Liver (tissue), 3 donors: ENCODE data around the gene NBPF1.
"Not testable (repeated sequence)": the region's sequence is repeated elsewhere in the genome, so short reads cannot be mapped to it uniquely, and the experiment has no call there.

Experiments
- EGR1 ChIP-seq, 2 donors: IDR thresholded peaks; 2 replicates each; pipeline ENCODE4 v1.6.1; 2016 to 2018; ENCODE audit warnings: antibody characterized with exemption in 2 of 2, low read depth in 2 of 2
- JUND ChIP-seq, 2 donors: IDR thresholded peaks; 2 replicates each; pipeline ENCODE4 v1.6.1; 2016; ENCODE audit warnings: antibody characterized with exemption in 2 of 2
- RAD21 ChIP-seq, 2 donors: IDR thresholded peaks; 2 replicates each; pipeline ENCODE4 v1.6.1; 2016; ENCODE audit warnings: antibody characterized with exemption in 2 of 2, mild to moderate bottlenecking in 2 of 2
- RXRA ChIP-seq, 2 donors: IDR thresholded peaks; 2 replicates each; pipeline ENCODE4 v1.6.1; 2017 to 2018; ENCODE audit warnings: antibody characterized with exemption in 2 of 2, mild to moderate bottlenecking in 1 of 2
- TF ChIP-seq, protein P1 (sequence below): fragments of 150-350 bp; IDR thresholded peaks from 2 replicates; pipeline ENCODE4 v1.5.1; 2017; ENCODE audit warnings: improper control_type of control experiment, low read depth, low read length; ENCODE audit not compliant: missing input control
- TF ChIP-seq, protein P2 (sequence below): IDR thresholded peaks from 2 replicates; pipeline ENCODE4 v1.6.1; 2016; ENCODE audit warnings: antibody characterized with exemption
- TF ChIP-seq, protein P3 (sequence below): IDR thresholded peaks from 2 replicates; pipeline ENCODE4 v1.6.1; 2016; ENCODE audit warnings: antibody characterized with exemption
- donor health status: healthy.
- donor health status: healthy.

DNA sequence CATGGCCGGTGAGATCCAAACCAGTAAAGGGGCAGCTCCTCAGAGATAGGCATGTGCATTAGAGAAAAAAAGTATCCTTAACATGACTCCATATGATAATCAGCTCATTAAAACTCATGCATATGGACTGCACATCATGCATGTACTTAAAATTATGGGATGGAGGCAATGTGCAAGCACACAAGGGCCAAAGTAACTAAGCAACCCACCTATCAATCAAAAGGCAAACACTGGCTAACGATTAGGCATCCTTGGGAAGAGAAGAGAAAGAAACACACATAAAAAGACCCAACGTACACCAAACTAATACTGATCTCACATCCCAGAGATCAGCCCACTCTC is 94.5 kb downstream of the NBPF1 start:
- TF ChIP-seq, protein P1, sequence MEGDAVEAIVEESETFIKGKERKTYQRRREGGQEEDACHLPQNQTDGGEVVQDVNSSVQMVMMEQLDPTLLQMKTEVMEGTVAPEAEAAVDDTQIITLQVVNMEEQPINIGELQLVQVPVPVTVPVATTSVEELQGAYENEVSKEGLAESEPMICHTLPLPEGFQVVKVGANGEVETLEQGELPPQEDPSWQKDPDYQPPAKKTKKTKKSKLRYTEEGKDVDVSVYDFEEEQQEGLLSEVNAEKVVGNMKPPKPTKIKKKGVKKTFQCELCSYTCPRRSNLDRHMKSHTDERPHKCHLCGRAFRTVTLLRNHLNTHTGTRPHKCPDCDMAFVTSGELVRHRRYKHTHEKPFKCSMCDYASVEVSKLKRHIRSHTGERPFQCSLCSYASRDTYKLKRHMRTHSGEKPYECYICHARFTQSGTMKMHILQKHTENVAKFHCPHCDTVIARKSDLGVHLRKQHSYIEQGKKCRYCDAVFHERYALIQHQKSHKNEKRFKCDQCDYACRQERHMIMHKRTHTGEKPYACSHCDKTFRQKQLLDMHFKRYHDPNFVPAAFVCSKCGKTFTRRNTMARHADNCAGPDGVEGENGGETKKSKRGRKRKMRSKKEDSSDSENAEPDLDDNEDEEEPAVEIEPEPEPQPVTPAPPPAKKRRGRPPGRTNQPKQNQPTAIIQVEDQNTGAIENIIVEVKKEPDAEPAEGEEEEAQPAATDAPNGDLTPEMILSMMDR: not testable (repeated sequence)
- not testable (repeated sequence) for TF ChIP-seq EGR1 (IDR thresholded peaks at IDR 0.05; ENCODE audit: low read depth in 2 of 2); RAD21 (IDR thresholded peaks at IDR 0.05); RXRA (IDR thresholded peaks at IDR 0.05); JUND (IDR thresholded peaks at IDR 0.05)
- TF ChIP-seq, protein P2, sequence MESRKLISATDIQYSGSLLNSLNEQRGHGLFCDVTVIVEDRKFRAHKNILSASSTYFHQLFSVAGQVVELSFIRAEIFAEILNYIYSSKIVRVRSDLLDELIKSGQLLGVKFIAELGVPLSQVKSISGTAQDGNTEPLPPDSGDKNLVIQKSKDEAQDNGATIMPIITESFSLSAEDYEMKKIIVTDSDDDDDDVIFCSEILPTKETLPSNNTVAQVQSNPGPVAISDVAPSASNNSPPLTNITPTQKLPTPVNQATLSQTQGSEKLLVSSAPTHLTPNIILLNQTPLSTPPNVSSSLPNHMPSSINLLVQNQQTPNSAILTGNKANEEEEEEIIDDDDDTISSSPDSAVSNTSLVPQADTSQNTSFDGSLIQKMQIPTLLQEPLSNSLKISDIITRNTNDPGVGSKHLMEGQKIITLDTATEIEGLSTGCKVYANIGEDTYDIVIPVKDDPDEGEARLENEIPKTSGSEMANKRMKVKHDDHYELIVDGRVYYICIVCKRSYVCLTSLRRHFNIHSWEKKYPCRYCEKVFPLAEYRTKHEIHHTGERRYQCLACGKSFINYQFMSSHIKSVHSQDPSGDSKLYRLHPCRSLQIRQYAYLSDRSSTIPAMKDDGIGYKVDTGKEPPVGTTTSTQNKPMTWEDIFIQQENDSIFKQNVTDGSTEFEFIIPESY: not testable (repeated sequence)
- TF ChIP-seq, protein P3, sequence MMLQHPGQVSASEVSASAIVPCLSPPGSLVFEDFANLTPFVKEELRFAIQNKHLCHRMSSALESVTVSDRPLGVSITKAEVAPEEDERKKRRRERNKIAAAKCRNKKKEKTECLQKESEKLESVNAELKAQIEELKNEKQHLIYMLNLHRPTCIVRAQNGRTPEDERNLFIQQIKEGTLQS: not testable (repeated sequence)
